C1 segment of cervical spinal cord (tissue), 14 donors: Measurements from ENCODE around the gene ANO9.
"Not testable (repeated sequence)": the region's sequence is repeated elsewhere in the genome, so short reads cannot be mapped to it uniquely, and the experiment has no call there.

Source experiments
- DNase-seq, 14 donors: peaks; one replicate each; lab custom pipeline; 2025; lab: John Stamatoyannopoulos, UW

ANO9 gene

GRCh38 chr11:434999-435740 is 6.6 kb downstream of the ANO9 start:
- not testable (repeated sequence) for DNase-seq

GRCh38 chr11:434496-434895 is 7.3 kb downstream of the ANO9 start:
- no peak for DNase-seq

- DNase-seq = no peak
These were observed 8.2 kb downstream of the ANO9 start for GRCh38 chr11:433641-434040.

- DNase-seq = no peak
These were observed 8.7 kb downstream of the ANO9 start for GRCh38 chr11:433111-433510.

GRCh38 chr11:432501-433100 is 9.2 kb downstream of the ANO9 start:
- DNase-seq = no peak

- no peak for DNase-seq
These were observed 9.9 kb downstream of the ANO9 start for GRCh38 chr11:431921-432320.

- DNase-seq = no peak
These were observed 11.8 kb downstream of the ANO9 start for GRCh38 chr11:429931-430456.

- DNase-seq = no peak
These were observed 12.4 kb downstream of the ANO9 start for GRCh38 chr11:429391-429790.

- no peak for DNase-seq
These were observed 13.5 kb downstream of the ANO9 start for GRCh38 chr11:428295-428694.

GRCh38 chr11:426851-427250 is 15.0 kb downstream of the ANO9 start:
- DNase-seq = no peak

GRCh38 chr11:425301-425700 is 16.5 kb downstream of the ANO9 start:
- no peak for DNase-seq

- DNase-seq = not testable (repeated sequence)
These were observed 17.0 kb downstream of the ANO9 start for GRCh38 chr11:424766-425165.

GRCh38 chr11:424232-424631 is 17.6 kb downstream of the ANO9 start:
- DNase-seq = no peak

- no peak for DNase-seq
These were observed 19.6 kb downstream of the ANO9 start for GRCh38 chr11:422249-422656.

- no peak for DNase-seq
These were observed 20.9 kb downstream of the ANO9 start for GRCh38 chr11:420911-421321.

GRCh38 chr11:420054-420910 is 21.5 kb downstream of the ANO9 start:
- DNase-seq = no peak

- DNase-seq = no peak
These were observed 22.4 kb downstream of the ANO9 start for GRCh38 chr11:419248-420005.

GRCh38 chr11:418343-419247 is 23.2 kb downstream of the ANO9 start:
- no peak for DNase-seq

GRCh38 chr11:417652-418342 is 24.0 kb downstream of the ANO9 start:
- no peak for DNase-seq
